GM18519 (cell line): ENCODE data around the gene RNF175.
"Not testable (repeated sequence)": the region's sequence is repeated elsewhere in the genome, so short reads cannot be mapped to it uniquely, and the experiment has no call there.

Experiments
- ATAC-seq: cut with Tn5 transposase; IDR thresholded peaks from one replicate; pipeline ENCODE4 v1.9.1; 2021; ENCODE audit warnings: mild to moderate bottlenecking, moderate library complexity; ENCODE audit not compliant: unreplicated experiment, low FRiP score

RNF175 gene

GRCh38 chr4:153684971-153685371, 74.9 kb downstream of the RNF175 start:
- no peak for ATAC-seq

- ATAC-seq = peak; percentile 92
These were observed 75.4 kb downstream of the RNF175 start, which contains the start of gene TLR2 for GRCh38 chr4:153684182-153684970. Gene TLR2, plus strand, starts transcription at chr4:153684280. Its CDS starts 18,628 bp downstream, at chr4:153702908.

GRCh38 chr4:153683763-153684181, 76.1 kb downstream of the RNF175 start:
- no peak for ATAC-seq

GRCh38 chr4:153679486-153679885, 80.3 kb downstream of the RNF175 start:
- ATAC-seq = no peak

GRCh38 chr4:153676984-153677383, 82.8 kb downstream of the RNF175 start:
- ATAC-seq = no peak

GRCh38 chr4:153676486-153676885, 83.3 kb downstream of the RNF175 start:
- ATAC-seq = no peak

GRCh38 chr4:153669838-153670237, 90.0 kb downstream of the RNF175 start:
- ATAC-seq = no peak

- ATAC-seq = no peak
These were observed 91.2 kb downstream of the RNF175 start for GRCh38 chr4:153668647-153669046.

- ATAC-seq = not testable (repeated sequence)
These were observed 93.3 kb downstream of the RNF175 start for GRCh38 chr4:153666505-153666904.

GRCh38 chr4:153663667-153664066, 96.2 kb downstream of the RNF175 start:
- no peak for ATAC-seq

GRCh38 chr4:153661908-153662307, 97.9 kb downstream of the RNF175 start:
- no peak for ATAC-seq

- no peak for ATAC-seq
These were observed 98.5 kb downstream of the RNF175 start for GRCh38 chr4:153661215-153661822.
